Lower leg skin (tissue), 3 donors: ENCODE results near the gene TMEM119.

ENCODE experiments used
- CTCF ChIP-seq, 3 donors: fragments of 450-650 bp; IDR thresholded peaks; one replicate each; pipeline ENCODE4 v1.5.1; 2016; ENCODE audit warnings: antibody characterized with exemption in 3 of 3, mild to moderate bottlenecking in 3 of 3, moderate library complexity in 2 of 3
- POLR2A ChIP-seq, 2 donors: fragments of 450-650 bp; IDR thresholded peaks; one replicate each; pipeline ENCODE4 v1.6.1; 2016 to 2017; ENCODE audit warnings: antibody characterized with exemption in 2 of 2, mild to moderate bottlenecking in 1 of 2, moderate library complexity in 1 of 2

- TF ChIP-seq POLR2A (IDR thresholded peaks at IDR 0.05) (no peak), CTCF (IDR thresholded peaks at IDR 0.05) (no peak)
Observed at GRCh38 chr12:108616941-108617858, 19.3 kb upstream of the TMEM119 start.
